KMS-11 (cell line): Measurements from ENCODE around the gene TMEM33.

ENCODE experiments used
- H2AFZ ChIP-seq: fragments of 200-600 bp; sonication (generic); 2 replicates; pipeline ENCODE4 v1.6.1; 2016; ENCODE audit warnings: antibody characterized with exemption, mixed run types, low read depth
- H3K27ac ChIP-seq: fragments of 200-600 bp; sonication (generic); 2 replicates; pipeline ENCODE4 v1.6.1; 2016; ENCODE audit warnings: mild to moderate bottlenecking, mixed run types
- H3K27me3 ChIP-seq: fragments of 200-600 bp; sonication (generic); 2 replicates; pipeline ENCODE4 v1.6.1; 2017; ENCODE audit warnings: mild to moderate bottlenecking, low read depth, mixed run types, moderate library complexity; ENCODE audit not compliant: insufficient read depth
- H3K36me3 ChIP-seq: fragments of 200-600 bp; sonication (generic); 2 replicates; pipeline ENCODE4 v1.6.1; 2017; ENCODE audit warnings: mild to moderate bottlenecking, mixed run types; ENCODE audit not compliant: insufficient read depth
- H3K4me1 ChIP-seq: fragments of 200-600 bp; sonication (generic); 2 replicates; pipeline ENCODE4 v1.6.1; 2016; ENCODE audit warnings: mild to moderate bottlenecking, low read depth, mixed run types; ENCODE audit not compliant: poor library complexity, severe bottlenecking
- H3K4me2 ChIP-seq: fragments of 200-600 bp; sonication (generic); 2 replicates; pipeline ENCODE4 v1.7.0; 2016; ENCODE audit warnings: mild to moderate bottlenecking, mixed run types
- H3K4me3 ChIP-seq: fragments of 200-600 bp; sonication (generic); IDR thresholded peaks from 2 replicates; pipeline ENCODE4 v1.6.1; 2017; ENCODE audit warnings: low read depth, low read length, mixed read lengths; ENCODE audit not compliant: insufficient read depth
- H3K79me2 ChIP-seq: fragments of 200-600 bp; sonication (generic); 2 replicates; pipeline ENCODE4 v1.6.1; 2016; ENCODE audit warnings: low read depth, mixed run types; ENCODE audit not compliant: insufficient read depth
- H3K9ac ChIP-seq: fragments of 200-600 bp; sonication (generic); 2 replicates; pipeline ENCODE4 v1.6.1; 2016; ENCODE audit warnings: mild to moderate bottlenecking, mixed run types
- H4K20me1 ChIP-seq: fragments of 200-600 bp; sonication (generic); 2 replicates; pipeline ENCODE4 v1.6.1; 2016; ENCODE audit warnings: mild to moderate bottlenecking, mixed run types; ENCODE audit not compliant: insufficient read depth
- TF ChIP-seq, protein P1 (sequence below): fragments of 200-600 bp; sonication (generic); conservative IDR thresholded peaks from 2 replicates; pipeline ENCODE4 v1.6.1; 2017; ENCODE audit warnings: low read depth, mild to moderate bottlenecking, antibody characterized with exemption, low read length, moderate library complexity, mixed read lengths

The TMEM33 gene, protein sequence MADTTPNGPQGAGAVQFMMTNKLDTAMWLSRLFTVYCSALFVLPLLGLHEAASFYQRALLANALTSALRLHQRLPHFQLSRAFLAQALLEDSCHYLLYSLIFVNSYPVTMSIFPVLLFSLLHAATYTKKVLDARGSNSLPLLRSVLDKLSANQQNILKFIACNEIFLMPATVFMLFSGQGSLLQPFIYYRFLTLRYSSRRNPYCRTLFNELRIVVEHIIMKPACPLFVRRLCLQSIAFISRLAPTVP

DNA sequence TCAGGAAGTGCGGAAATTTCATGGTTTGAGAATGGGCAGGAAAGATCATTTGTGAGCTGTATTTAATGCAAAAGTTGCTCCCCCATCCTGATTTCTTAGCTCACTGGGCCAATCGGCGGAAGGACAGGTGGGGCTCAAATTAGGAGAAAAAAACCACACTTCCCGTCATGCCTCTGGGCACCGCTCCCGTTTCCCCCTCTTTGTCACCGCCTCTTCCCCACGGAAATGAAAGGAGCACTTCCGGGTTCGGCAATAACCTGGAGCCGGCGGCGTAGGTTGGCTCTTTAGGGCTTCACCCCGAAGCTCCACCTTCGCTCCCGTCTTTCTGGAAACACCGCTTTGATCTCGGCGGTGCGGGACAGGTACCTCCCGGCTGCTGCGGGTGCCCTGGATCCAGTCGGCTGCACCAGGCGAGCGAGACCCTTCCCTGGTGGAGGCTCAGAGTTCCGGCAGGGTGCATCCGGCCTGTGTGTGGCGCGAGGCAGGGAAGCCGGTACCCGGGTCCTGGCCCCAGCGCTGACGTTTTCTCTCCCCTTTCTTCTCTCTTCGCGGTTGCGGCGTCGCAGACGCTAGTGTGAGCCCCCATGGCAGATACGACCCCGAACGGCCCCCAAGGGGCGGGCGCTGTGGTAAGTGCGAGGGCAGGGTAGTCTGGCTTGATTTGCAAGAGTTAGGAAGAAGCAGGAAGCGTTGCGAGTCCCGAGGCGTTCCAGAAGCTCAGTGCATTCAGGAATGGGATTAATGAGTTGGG, at the start of gene TMEM33:
TMEM33 (plus strand) TSS at position 529 of the 751 bp plus-strand sequence; CDS start at position 585, 56 bp downstream.
- Histone ChIP-seq H3K4me3 (no peak within 1 kb of the TSS), H3K27ac (peak within 1 kb of the TSS; percentile 68), H3K9ac (peak within 1 kb of the TSS; percentile 77), H4K20me1 (no peaks in the 10 kb centered on the region), H3K4me1 (peaks cover 29% of the 10 kb centered on the region), H3K36me3 (no peaks in the 10 kb centered on the region), H3K79me2 (peaks cover 29% of the 10 kb centered on the region), H3K4me2 (peak within 1 kb of the TSS; percentile 88), H3K27me3 (no peaks in the 10 kb centered on the region), H2AFZ (peak within 1 kb of the TSS; percentile 69)
- TF ChIP-seq, protein P1, sequence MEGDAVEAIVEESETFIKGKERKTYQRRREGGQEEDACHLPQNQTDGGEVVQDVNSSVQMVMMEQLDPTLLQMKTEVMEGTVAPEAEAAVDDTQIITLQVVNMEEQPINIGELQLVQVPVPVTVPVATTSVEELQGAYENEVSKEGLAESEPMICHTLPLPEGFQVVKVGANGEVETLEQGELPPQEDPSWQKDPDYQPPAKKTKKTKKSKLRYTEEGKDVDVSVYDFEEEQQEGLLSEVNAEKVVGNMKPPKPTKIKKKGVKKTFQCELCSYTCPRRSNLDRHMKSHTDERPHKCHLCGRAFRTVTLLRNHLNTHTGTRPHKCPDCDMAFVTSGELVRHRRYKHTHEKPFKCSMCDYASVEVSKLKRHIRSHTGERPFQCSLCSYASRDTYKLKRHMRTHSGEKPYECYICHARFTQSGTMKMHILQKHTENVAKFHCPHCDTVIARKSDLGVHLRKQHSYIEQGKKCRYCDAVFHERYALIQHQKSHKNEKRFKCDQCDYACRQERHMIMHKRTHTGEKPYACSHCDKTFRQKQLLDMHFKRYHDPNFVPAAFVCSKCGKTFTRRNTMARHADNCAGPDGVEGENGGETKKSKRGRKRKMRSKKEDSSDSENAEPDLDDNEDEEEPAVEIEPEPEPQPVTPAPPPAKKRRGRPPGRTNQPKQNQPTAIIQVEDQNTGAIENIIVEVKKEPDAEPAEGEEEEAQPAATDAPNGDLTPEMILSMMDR = no peak

DNA sequence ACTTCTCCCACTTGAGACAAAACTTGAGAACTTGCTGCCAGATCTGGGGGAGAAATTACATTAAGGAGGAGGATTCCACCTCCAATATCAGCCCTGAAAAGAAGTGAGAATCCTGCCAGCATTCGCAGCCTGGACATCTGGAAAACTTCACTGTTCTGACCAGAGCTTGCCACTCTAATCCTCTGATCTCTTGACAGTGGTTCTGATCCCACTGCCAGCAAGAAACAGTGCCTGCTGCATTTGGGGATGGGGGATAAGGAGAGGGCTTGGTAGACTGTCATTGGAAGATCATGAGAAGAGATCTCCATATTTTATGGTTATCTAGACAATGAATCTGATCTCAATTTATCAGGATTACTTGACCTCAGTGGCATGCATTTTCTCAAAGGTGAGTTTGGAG, 49.8 kb upstream of the TMEM33 start:
- Histone ChIP-seq H3K4me3 (no peak overlapping the region), H3K27ac (no peak overlapping the region), H3K9ac (no peak overlapping the region), H3K36me3 (no peaks in the 10 kb centered on the region), H2AFZ (no peak overlapping the region), H4K20me1 (no peaks in the 10 kb centered on the region), H3K4me1 (no peaks in the 10 kb centered on the region), H3K4me2 (no peak overlapping the region), H3K27me3 (no peaks in the 10 kb centered on the region), H3K79me2 (no peaks in the 10 kb centered on the region)
- TF ChIP-seq, protein P1 = no peak

DNA sequence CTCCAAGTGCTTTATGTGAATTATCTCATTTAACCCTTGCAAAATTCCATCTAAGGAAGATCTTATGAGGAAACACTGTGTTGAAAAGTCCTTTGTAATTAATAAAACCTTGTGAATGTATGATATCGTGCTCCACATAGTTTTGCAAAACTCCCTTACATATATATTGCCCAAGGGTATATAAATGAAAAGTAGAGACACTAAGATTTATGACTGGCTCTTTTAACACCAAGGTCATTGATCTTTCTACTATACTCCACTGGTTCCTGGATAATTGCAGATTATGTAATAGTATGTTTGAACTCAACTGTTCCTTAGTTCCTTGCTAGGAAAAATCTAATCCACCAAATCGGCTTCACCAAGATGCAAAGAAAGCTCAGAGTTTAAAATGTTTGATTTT, 48.0 kb upstream of the TMEM33 start:
- Histone ChIP-seq H3K27me3 (no peaks in the 10 kb centered on the region), H3K36me3 (no peaks in the 10 kb centered on the region), H4K20me1 (no peaks in the 10 kb centered on the region), H3K79me2 (no peaks in the 10 kb centered on the region), H2AFZ (no peak overlapping the region), H3K4me3 (no peak overlapping the region), H3K4me2 (no peak overlapping the region), H3K27ac (no peak overlapping the region), H3K4me1 (no peaks in the 10 kb centered on the region), H3K9ac (no peak overlapping the region)
- TF ChIP-seq, protein P1 = no peak

DNA sequence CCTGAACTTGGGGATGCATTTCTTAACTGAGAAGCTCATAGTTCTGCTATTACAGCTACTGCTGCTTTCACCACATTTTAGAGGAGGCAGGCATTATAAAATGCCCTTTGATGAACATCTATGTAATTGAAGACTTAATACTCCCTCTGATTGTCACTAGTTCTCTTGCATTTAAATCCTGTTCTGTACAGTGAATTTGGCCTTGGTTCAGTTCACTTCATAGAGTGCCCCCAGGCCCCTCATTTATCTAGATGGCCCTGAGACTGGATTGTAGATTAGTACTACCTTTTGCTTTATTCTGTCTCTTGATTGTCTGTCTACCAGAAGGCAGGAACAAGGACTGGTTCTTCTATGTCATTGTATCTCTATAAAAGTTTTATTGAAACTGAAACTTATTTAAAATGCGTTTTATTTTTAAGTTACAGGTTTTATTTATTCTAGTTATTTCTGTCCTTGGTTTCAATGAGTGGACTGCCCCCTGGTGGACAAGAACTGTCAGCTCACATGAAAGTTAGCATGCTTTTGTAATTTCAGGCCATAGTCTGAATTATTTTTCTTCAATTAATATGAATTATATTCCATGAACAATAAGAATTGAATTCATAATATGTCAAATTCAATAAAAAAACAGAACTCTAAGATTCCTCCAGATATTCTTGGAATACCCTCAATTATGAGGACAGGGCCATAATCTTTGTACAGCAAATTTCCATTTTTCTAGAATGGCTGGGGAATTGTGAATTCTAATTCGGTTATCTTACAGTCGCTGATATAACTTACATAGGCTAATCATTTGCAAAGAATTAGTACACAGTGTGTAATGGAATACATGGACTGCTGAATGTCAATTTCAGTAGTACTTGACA, 47.2 kb upstream of the TMEM33 start:
- no peaks in the 10 kb centered on the region for H3K79me2 ChIP-seq
- no peaks in the 10 kb centered on the region for H3K27me3 ChIP-seq
- TF ChIP-seq, protein P1 = peak; percentile 82
- no peaks in the 10 kb centered on the region for H3K36me3 ChIP-seq
- no peak overlapping the region for H3K9ac ChIP-seq
- no peak overlapping the region for H3K27ac ChIP-seq
- no peaks in the 10 kb centered on the region for H3K4me1 ChIP-seq
- H3K4me3 ChIP-seq = no peak overlapping the region
- no peak overlapping the region for H3K4me2 ChIP-seq
- H4K20me1 ChIP-seq = no peaks in the 10 kb centered on the region
- H2AFZ ChIP-seq = no peak overlapping the region
